ENCODE results near the gene GAST.

The GAST gene

GRCh38 chr17:41750862-41751261 lies 38.7 kb downstream of the GAST start:
- DNase-seq = no peak

GRCh38 chr17:41751288-41751687 lies 39.2 kb downstream of the GAST start:
- no peak for DNase-seq

GRCh38 chr17:41754066-41754465 lies 41.9 kb downstream of the GAST start:
- no peak for DNase-seq

GRCh38 chr17:41758601-41759000 lies 46.5 kb downstream of the GAST start:
- no peak for DNase-seq

GRCh38 chr17:41760878-41761277 lies 48.7 kb downstream of the GAST start:
- no peak for DNase-seq

- DNase-seq = no peak
Observed at GRCh38 chr17:41762391-41762790, 50.3 kb downstream of the GAST start.

- DNase-seq = no peak
Observed at GRCh38 chr17:41762841-41763240, 50.7 kb downstream of the GAST start.

- DNase-seq = no peak
Observed at GRCh38 chr17:41763327-41763726, 51.2 kb downstream of the GAST start.

All from SHP77 treated with DMSO at 0.1 percent for 48 hours (cell line).